ENCODE data around the gene GRM5. TPM values are rescaled to one million over a fixed set of nuclear protein-coding genes. Genes with fewer than 3 reads are reported as not detected.

The GRM5 gene
- total RNA-seq, 1 experiment from 2014 or later: 0.03 TPM

- no peak overlapping the region for H3K27ac ChIP-seq (ENCODE audit: low read length)
- intact Hi-C loops (cut with micrococcal nuclease; ENCODE audit: unreplicated experiment): no loop called here
- ChIA-PET CTCF (interaction anchor here (0.6 kb wide), 1 partner anchor 83 kb away, joined by 7 read pairs; no protein-coding TSS in a partner anchor), POLR2A (interaction anchor here (0.7 kb wide), 1 partner anchor 242 kb away, joined by 3 read pairs; no protein-coding TSS in a partner anchor)
- no peak for TF ChIP-seq CTCF (IDR thresholded peaks at IDR 0.05)
- in situ Hi-C loops (cut with HindIII; ENCODE audit: low pct_unique_long_range_greater_than_20kb, low sequenced_read_pairs): no loop called here
- no peaks in the 10 kb centered on the region for H3K4me1 ChIP-seq (ENCODE audit: control insufficient read depth, insufficient read depth, low read length)
- H3K27me3 ChIP-seq (ENCODE audit: control insufficient read depth, insufficient read depth, low read length): peaks cover 2% of the 10 kb centered on the region; the same call in 1 of the 2 replicates
- no TSS peak for BruUV-seq (replicated peaks)
- DNase-seq (ENCODE audit: low read depth, low spot score) (no peak), ATAC-seq (no peak)
- H3K36me3 ChIP-seq (ENCODE audit: control insufficient read depth, insufficient read depth, low read length): no peaks in the 10 kb centered on the region
- H3K9me3 ChIP-seq (ENCODE audit: control insufficient read depth, insufficient read depth, low read depth, low read length): no peaks in the 10 kb centered on the region
- H3K4me3 ChIP-seq (ENCODE audit: low read depth in 2 of 2, low read length in 2 of 2): no peak overlapping the region
Observed at GRCh38 chr11:88583251-88583650, 482.5 kb downstream of the GRM5 start.

GRCh38 chr11:88579466-88579865 is 486.3 kb downstream of the GRM5 start:
- Histone ChIP-seq H3K27ac (ENCODE audit: low read length) (no peak overlapping the region), H3K4me1 (ENCODE audit: control insufficient read depth, insufficient read depth, low read length) (no peaks in the 10 kb centered on the region), H3K9me3 (ENCODE audit: control insufficient read depth, insufficient read depth, low read depth, low read length) (no peaks in the 10 kb centered on the region), H3K27me3 (ENCODE audit: control insufficient read depth, insufficient read depth, low read length) (peaks cover 2% of the 10 kb centered on the region; the same call in 1 of the 2 replicates), H3K4me3 (ENCODE audit: low read depth in 2 of 2, low read length in 2 of 2) (no peak overlapping the region), H3K36me3 (ENCODE audit: control insufficient read depth, insufficient read depth, low read length) (no peaks in the 10 kb centered on the region)
- POLR2A ChIA-PET: no interaction called here
- CTCF ChIA-PET: no interaction called here
- in situ Hi-C loops (cut with HindIII; ENCODE audit: low pct_unique_long_range_greater_than_20kb, low sequenced_read_pairs): no loop called here
- BruUV-seq (replicated peaks): no TSS peak
- intact Hi-C loops (cut with micrococcal nuclease; ENCODE audit: unreplicated experiment): no loop called here
- DNase-seq (ENCODE audit: low read depth, low spot score) (no peak), ATAC-seq (no peak)
- no peak for TF ChIP-seq REST (IDR thresholded peaks at IDR 0.05; ENCODE audit: insufficient read depth in 1 of 2, low read depth in 2 of 2, low read length in 1 of 2)
- TF ChIP-seq TCF7L2 (IDR thresholded peaks at IDR 0.05; ENCODE audit: low read depth, low read length): no peak
- no peak for TF ChIP-seq POLR2AphosphoS5 (IDR thresholded peaks at IDR 0.05; ENCODE audit: low read depth, low read length)
- TF ChIP-seq CTCF (IDR thresholded peaks at IDR 0.05): no peak
- no peak for TF ChIP-seq SIN3A (IDR thresholded peaks at IDR 0.05; ENCODE audit: borderline replicate concordance, insufficient read depth, low read depth, low read length)

All from Panc1 (cell line).